Measurements from ENCODE around the gene PTPRK. TPM values are rescaled to one million over a fixed set of nuclear protein-coding genes. Genes with fewer than 3 reads are reported as not detected.

The PTPRK gene
- total and polyA plus RNA-seq, 2 donors (not counting 1 experiment from before 2014, with no cell fraction given): 19.4 to 75.5 TPM

DNA sequence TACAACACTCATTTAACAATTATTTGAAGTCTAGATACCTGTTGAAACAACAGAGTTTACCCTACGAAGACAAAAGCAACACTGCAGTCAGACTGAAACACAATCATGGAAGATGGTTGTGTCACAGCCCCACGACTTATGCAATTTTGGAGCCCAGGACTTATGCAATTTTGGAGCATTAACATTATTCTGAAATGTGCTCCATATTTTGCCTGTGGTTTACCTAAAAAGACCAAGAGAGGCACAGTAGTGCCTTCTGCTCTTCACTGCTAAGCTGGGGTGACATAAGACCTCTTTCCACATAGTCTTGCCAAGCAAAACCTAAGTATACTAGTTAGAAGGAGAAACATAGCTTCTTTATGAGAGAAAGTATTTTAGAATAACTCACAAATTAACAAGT lies 216.5 kb downstream of the PTPRK start:
- Histone ChIP-seq H3K9me3 (ENCODE audit: control insufficient read depth, insufficient read depth, low read depth, low read length) (no peaks in the 10 kb centered on the region), H3K4me2 (ENCODE audit: extremely low read depth, insufficient read depth, low read length) (no peak overlapping the region), H3K9ac (ENCODE audit: insufficient read depth, low read length) (no peak overlapping the region), H3K36me3 (ENCODE audit: control insufficient read depth, insufficient read depth, low read length) (no peaks in the 10 kb centered on the region), H3K79me2 (ENCODE audit: control insufficient read depth, insufficient read depth, low read length) (no peaks in the 10 kb centered on the region), H3K27me3 (ENCODE audit: control insufficient read depth, insufficient read depth, low read length) (no peaks in the 10 kb centered on the region), H4K20me1 (ENCODE audit: control insufficient read depth, extremely low read depth, insufficient read depth, low read length) (no peaks in the 10 kb centered on the region), H2AFZ (ENCODE audit: low read length) (no peak overlapping the region), H3K4me3 (replicated peaks in 1 of 4; ENCODE audit: control extremely low read depth in 1 of 4, insufficient read depth in 1 of 4, low read depth in 3 of 4, low read length in 4 of 4) (no peak overlapping the region), H3K27ac (ENCODE audit: insufficient read depth, low read length) (no peak overlapping the region), H3K4me1 (ENCODE audit: control insufficient read depth, extremely low read depth, insufficient read depth, low read length) (no peaks in the 10 kb centered on the region)
- DNase-seq (ENCODE audit: low read depth in 2 of 2): no peak
- TF ChIP-seq EZH2 (IDR thresholded peaks at IDR 0.05; ENCODE audit: low read length, missing control alignments) (no peak), CTCF (conservative IDR thresholded peaks at IDR 0.05 in 1 of 2, IDR thresholded peaks at IDR 0.05 in 1 of 2; ENCODE audit: low read depth in 1 of 2, low read length in 2 of 2) (no peak)

DNA sequence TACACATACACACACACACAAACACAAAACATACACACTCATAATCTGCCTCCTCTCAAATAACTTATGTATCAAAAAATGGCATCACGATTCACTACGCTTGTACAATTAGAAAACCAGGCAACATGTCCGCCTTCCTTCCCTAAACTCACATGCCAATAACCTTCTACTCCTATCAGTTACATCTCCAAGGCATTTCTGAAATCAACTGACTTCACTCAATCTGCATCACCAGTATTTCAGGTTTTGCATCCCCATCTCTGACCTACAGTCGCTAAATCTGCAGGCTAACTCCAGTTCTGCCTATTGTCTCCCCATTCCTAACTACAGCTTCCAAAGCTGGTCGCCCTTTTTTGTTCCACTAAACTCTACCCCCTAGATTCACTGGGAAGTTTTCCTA lies 217.5 kb downstream of the PTPRK start:
- Histone ChIP-seq H3K9ac (ENCODE audit: insufficient read depth, low read length) (no peak overlapping the region), H3K4me1 (ENCODE audit: control insufficient read depth, extremely low read depth, insufficient read depth, low read length) (no peaks in the 10 kb centered on the region), H3K27ac (ENCODE audit: insufficient read depth, low read length) (no peak overlapping the region), H3K4me3 (replicated peaks in 1 of 4; ENCODE audit: control extremely low read depth in 1 of 4, insufficient read depth in 1 of 4, low read depth in 3 of 4, low read length in 4 of 4) (no peak overlapping the region), H3K27me3 (ENCODE audit: control insufficient read depth, insufficient read depth, low read length) (no peaks in the 10 kb centered on the region), H4K20me1 (ENCODE audit: control insufficient read depth, extremely low read depth, insufficient read depth, low read length) (no peaks in the 10 kb centered on the region), H3K9me3 (ENCODE audit: control insufficient read depth, insufficient read depth, low read depth, low read length) (no peaks in the 10 kb centered on the region), H3K79me2 (ENCODE audit: control insufficient read depth, insufficient read depth, low read length) (no peaks in the 10 kb centered on the region), H3K36me3 (ENCODE audit: control insufficient read depth, insufficient read depth, low read length) (no peaks in the 10 kb centered on the region), H3K4me2 (ENCODE audit: extremely low read depth, insufficient read depth, low read length) (no peak overlapping the region), H2AFZ (ENCODE audit: low read length) (no peak overlapping the region)
- DNase-seq (ENCODE audit: low read depth in 2 of 2): no peak
- no peak for TF ChIP-seq CTCF (conservative IDR thresholded peaks at IDR 0.05 in 1 of 2, IDR thresholded peaks at IDR 0.05 in 1 of 2; ENCODE audit: low read depth in 1 of 2, low read length in 2 of 2)
- TF ChIP-seq EZH2 (IDR thresholded peaks at IDR 0.05; ENCODE audit: low read length, missing control alignments): no peak

GRCh38 chr6:128295670-128296069 lies 224.7 kb downstream of the PTPRK start:
- Histone ChIP-seq H3K9me3 (ENCODE audit: control insufficient read depth, insufficient read depth, low read depth, low read length) (no peaks in the 10 kb centered on the region), H3K27me3 (ENCODE audit: control insufficient read depth, insufficient read depth, low read length) (no peaks in the 10 kb centered on the region), H3K4me3 (replicated peaks in 1 of 4; ENCODE audit: control extremely low read depth in 1 of 4, insufficient read depth in 1 of 4, low read depth in 3 of 4, low read length in 4 of 4) (no peak overlapping the region), H4K20me1 (ENCODE audit: control insufficient read depth, extremely low read depth, insufficient read depth, low read length) (no peaks in the 10 kb centered on the region), H3K79me2 (ENCODE audit: control insufficient read depth, insufficient read depth, low read length) (no peaks in the 10 kb centered on the region), H3K4me2 (ENCODE audit: extremely low read depth, insufficient read depth, low read length) (no peak overlapping the region), H3K36me3 (ENCODE audit: control insufficient read depth, insufficient read depth, low read length) (no peaks in the 10 kb centered on the region), H3K4me1 (ENCODE audit: control insufficient read depth, extremely low read depth, insufficient read depth, low read length) (no peaks in the 10 kb centered on the region), H3K9ac (ENCODE audit: insufficient read depth, low read length) (no peak overlapping the region), H3K27ac (ENCODE audit: insufficient read depth, low read length) (no peak overlapping the region), H2AFZ (ENCODE audit: low read length) (no peak overlapping the region)
- TF ChIP-seq CTCF (conservative IDR thresholded peaks at IDR 0.05 in 1 of 2, IDR thresholded peaks at IDR 0.05 in 1 of 2; ENCODE audit: low read depth in 1 of 2, low read length in 2 of 2): no peak
- TF ChIP-seq EZH2 (IDR thresholded peaks at IDR 0.05; ENCODE audit: low read length, missing control alignments): no peak
- DNase-seq (ENCODE audit: low read depth in 2 of 2): no peak

Measured in fibroblast of lung (primary cell).